ENCODE measurements around the gene PHOX2A.

PHOX2A gene

GRCh38 chr11:72189455-72190250 is 54.3 kb downstream of the PHOX2A start:
- DNase-seq (ENCODE audit: low read depth in 2 of 2, low spot score in 1 of 2): no peak
